GM23248 (cell line): ENCODE measurements around the gene SFTPB. TPM values are rescaled to one million over a fixed set of nuclear protein-coding genes. Genes with fewer than 3 reads are reported as not detected.

Experiments
- DNase-seq: peaks from one replicate; pipeline ENCODE4 v3.0.0-alpha.2; 2015
- H2AFZ ChIP-seq: fragments of 200-600 bp; sonication (generic); 2 replicates; pipeline ENCODE4 v1.6.1; 2016; ENCODE audit warnings: antibody characterized with exemption
- H3F3A ChIP-seq: fragments of 200-600 bp; sonication (generic); 2 replicates; pipeline ENCODE4 v1.6.1; 2016; ENCODE audit warnings: mild to moderate bottlenecking, antibody characterized with exemption, mixed run types; ENCODE audit not compliant: insufficient read depth
- H3K27ac ChIP-seq: fragments of 200-600 bp; sonication (generic); 2 replicates; pipeline ENCODE4 v1.5.1; 2016; ENCODE audit warnings: mild to moderate bottlenecking
- H3K27me3 ChIP-seq: fragments of 200-600 bp; sonication (generic); replicated peaks from 2 replicates; pipeline ENCODE4 v1.6.1; 2016; ENCODE audit warnings: mild to moderate bottlenecking; ENCODE audit not compliant: insufficient read depth
- H3K36me3 ChIP-seq: fragments of 200-600 bp; sonication (generic); 2 replicates; pipeline ENCODE4 v1.6.1; 2016; ENCODE audit warnings: low read depth, mild to moderate bottlenecking
- H3K4me1 ChIP-seq: fragments of 200-600 bp; sonication (generic); 2 replicates; pipeline ENCODE4 v1.6.1; 2016; ENCODE audit warnings: mild to moderate bottlenecking; ENCODE audit not compliant: insufficient read depth
- H3K4me2 ChIP-seq: fragments of 200-600 bp; sonication (generic); one replicate; pipeline ENCODE4 v1.6.1; 2016; ENCODE audit warnings: mild to moderate bottlenecking; ENCODE audit not compliant: unreplicated experiment
- H3K4me3 ChIP-seq: fragments of 200-600 bp; sonication (generic); 2 replicates; pipeline ENCODE4 v1.5.1; 2016; ENCODE audit warnings: mild to moderate bottlenecking
- H3K79me2 ChIP-seq: fragments of 200-600 bp; sonication (generic); 2 replicates; pipeline ENCODE4 v1.6.1; 2016; ENCODE audit warnings: mild to moderate bottlenecking; ENCODE audit not compliant: insufficient read depth
- H3K9ac ChIP-seq: fragments of 200-600 bp; sonication (generic); 2 replicates; pipeline ENCODE4 v1.6.1; 2016; ENCODE audit warnings: mild to moderate bottlenecking
- H3K9me2 ChIP-seq: fragments of 200-600 bp; sonication (generic); 2 replicates; pipeline ENCODE4 v1.6.1; 2016; ENCODE audit warnings: mixed run types, mild to moderate bottlenecking, moderate library complexity; ENCODE audit not compliant: insufficient read depth
- H3K9me3 ChIP-seq: fragments of 200-600 bp; sonication (generic); one replicate; pipeline ENCODE4 v1.6.1; 2017; ENCODE audit warnings: low read depth
- H4K20me1 ChIP-seq: fragments of 200-600 bp; sonication (generic); 2 replicates; pipeline ENCODE4 v1.6.0; 2016; ENCODE audit not compliant: insufficient read depth
- EZH2 ChIP-seq: fragments of 200-600 bp; sonication (generic); IDR thresholded peaks from 2 replicates; pipeline ENCODE4 v1.6.1; 2018; ENCODE audit warnings: antibody characterized with exemption, mild to moderate bottlenecking; ENCODE audit not compliant: insufficient read depth, poor library complexity, severe bottlenecking
- EZH2phosphoT487 ChIP-seq: fragments of 200-600 bp; sonication (generic); IDR thresholded peaks from 2 replicates; pipeline ENCODE4 v1.6.1; 2018; ENCODE audit warnings: antibody characterized with exemption, moderate library complexity, mild to moderate bottlenecking, low read depth; ENCODE audit not compliant: insufficient read depth
- WGBS, 2 experiments: methylation state at CpG; one replicate each; pipeline ENCODE4 v1.1.6; 2015 to 2017; ENCODE audit warnings: low lambda C conversion rate in 2 of 2, low coverage in 1 of 2; ENCODE audit errors: missing lambda C conversion rate in 2 of 2; 5-methylcytosine and 5-hydroxymethylcytosine counted together
- in situ Hi-C: fragments of 300-500 bp; cut with MboI; formaldehyde crosslinking; loops from 2 replicates; pipeline ENCODE4 v1.15.0; 2020
- polyA plus RNA-seq: library from polyadenylated mRNA; unstranded; fragments of >200 nt; fragmentation: Nextera tagmentation; extraction: Ambion mirVana; gene quantifications from 2 replicates; pipeline ENCODE4 v1.2.1, GENCODE V29; 2016
- total RNA-seq: library from RNA; depleted of rRNA; stranded (reverse); fragments of >200 nt; shearing (Covaris generic); gene quantifications from 2 replicates; pipeline ENCODE4 v1.2.3, GENCODE V29; 2014

SFTPB gene
- total and polyA plus RNA-seq, 2 experiments from 2014 or later: not detected

DNA sequence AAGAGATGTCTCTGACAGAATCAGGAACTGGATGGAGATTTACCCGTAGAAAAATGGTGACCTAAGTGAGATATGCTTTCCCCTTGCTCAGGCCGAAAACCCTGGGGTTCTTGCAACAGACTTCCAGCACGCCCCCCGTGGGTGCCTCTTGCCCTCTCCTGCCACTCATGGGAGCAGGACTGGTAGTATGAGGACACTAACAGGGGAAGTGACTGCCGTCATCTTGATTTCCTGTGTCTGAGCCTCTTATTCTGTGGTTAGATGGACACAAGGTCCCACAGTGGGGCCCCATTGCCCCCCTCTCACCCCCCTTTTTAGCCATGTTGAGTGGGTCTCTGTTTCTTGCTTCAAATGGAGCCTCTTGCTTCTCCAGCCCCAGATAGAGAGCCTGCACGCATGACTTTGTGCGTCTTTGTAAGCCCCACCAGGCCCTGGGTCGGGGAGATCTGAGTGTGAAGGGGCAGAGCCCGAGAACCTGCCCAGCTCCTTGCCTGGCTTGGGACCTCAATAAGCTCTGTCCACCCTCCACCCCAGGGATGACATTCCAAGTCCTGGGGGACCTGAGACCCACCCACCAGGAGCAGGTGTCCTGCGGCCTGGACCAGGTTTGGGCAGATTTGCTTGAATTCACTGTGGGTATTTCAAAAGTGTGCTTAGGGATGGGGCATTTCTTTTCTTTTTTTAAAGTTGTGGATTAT lies 38.7 kb upstream of the SFTPB start:
- Histone ChIP-seq H3K9ac (no peak overlapping the region), H2AFZ (no peak overlapping the region), H3K36me3 (no peaks in the 10 kb centered on the region), H3F3A (peaks cover 29% of the 10 kb centered on the region), H3K79me2 (no peaks in the 10 kb centered on the region), H3K9me2 (no peaks in the 10 kb centered on the region), H3K4me1 (peaks cover 25% of the 10 kb centered on the region), H3K27me3 (no peaks in the 10 kb centered on the region), H3K9me3 (no peaks in the 10 kb centered on the region), H3K4me2 (no peak overlapping the region), H4K20me1 (no peaks in the 10 kb centered on the region), H3K4me3 (no peak overlapping the region), H3K27ac (no peak overlapping the region)
- no peak for TF ChIP-seq EZH2
- no peak for TF ChIP-seq EZH2phosphoT487
- 79 to 81% methylated on average over 10 of the region's 10 CpGs for WGBS, 2 experiments
- in situ Hi-C loops: no loop called here
- DNase-seq: no peak

DNA sequence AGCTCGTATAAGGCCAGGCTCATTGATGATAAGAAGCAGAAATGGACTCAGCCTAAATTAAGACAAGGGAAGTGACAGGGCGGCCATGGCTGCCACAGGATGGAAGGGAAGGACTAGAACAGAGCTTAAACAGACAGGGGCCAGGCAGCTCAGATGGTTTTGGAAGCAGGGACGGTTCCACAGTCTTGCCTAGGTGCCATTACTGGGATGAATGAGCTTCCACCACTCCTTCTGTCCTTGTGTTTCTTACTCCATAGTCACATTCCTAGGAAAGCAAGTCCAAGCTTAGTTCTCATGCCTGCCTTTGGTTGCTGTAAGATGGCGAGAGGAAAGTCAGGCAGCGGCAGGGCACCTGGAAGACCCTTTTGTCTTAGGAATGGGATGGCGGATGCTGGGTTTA lies 38.1 kb upstream of the SFTPB start:
- H3K27ac ChIP-seq: peak overlapping the region; percentile 44
- H3F3A ChIP-seq: peaks cover 33% of the 10 kb centered on the region
- no peak overlapping the region for H3K4me3 ChIP-seq
- in situ Hi-C loops: no loop called here
- WGBS, 2 experiments: 78 to 82% methylated on average over 6 of the region's 6 CpGs
- TF ChIP-seq EZH2phosphoT487: no peak
- no peak for TF ChIP-seq EZH2
- H3K27me3 ChIP-seq: no peaks in the 10 kb centered on the region
- no peak overlapping the region for H3K4me2 ChIP-seq
- H3K9ac ChIP-seq: no peak overlapping the region
- no peaks in the 10 kb centered on the region for H3K9me2 ChIP-seq
- H3K9me3 ChIP-seq: no peaks in the 10 kb centered on the region
- H2AFZ ChIP-seq: no peak overlapping the region
- no peaks in the 10 kb centered on the region for H4K20me1 ChIP-seq
- no peaks in the 10 kb centered on the region for H3K36me3 ChIP-seq
- no peaks in the 10 kb centered on the region for H3K79me2 ChIP-seq
- no peak for DNase-seq
- peaks cover 31% of the 10 kb centered on the region for H3K4me1 ChIP-seq

DNA sequence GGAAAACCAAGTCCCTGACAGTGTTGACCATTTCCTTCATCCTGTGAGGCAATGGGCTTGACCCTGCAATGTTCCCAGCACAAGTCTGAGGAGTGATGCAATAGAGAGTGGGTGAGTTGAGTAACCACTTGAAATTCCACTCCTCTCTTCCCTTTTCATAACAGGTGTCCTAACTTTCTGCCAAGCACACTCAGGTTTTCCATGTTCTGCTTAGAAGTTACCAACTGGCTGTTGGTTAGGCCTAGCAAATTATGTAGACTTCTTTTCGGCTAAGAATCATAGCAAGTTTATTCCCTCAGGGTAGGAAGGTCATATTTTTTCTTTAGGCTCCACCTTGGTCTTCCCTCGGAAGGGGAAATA lies 37.7 kb upstream of the SFTPB start:
- Histone ChIP-seq H3F3A (peaks cover 37% of the 10 kb centered on the region), H3K36me3 (no peaks in the 10 kb centered on the region), H3K4me2 (no peak overlapping the region), H3K27ac (peak overlapping the region; percentile 44), H2AFZ (no peak overlapping the region), H3K27me3 (no peaks in the 10 kb centered on the region), H3K9ac (no peak overlapping the region), H3K4me1 (peaks cover 34% of the 10 kb centered on the region), H3K4me3 (no peak overlapping the region), H3K9me3 (no peaks in the 10 kb centered on the region), H3K9me2 (no peaks in the 10 kb centered on the region), H3K79me2 (no peaks in the 10 kb centered on the region), H4K20me1 (no peaks in the 10 kb centered on the region)
- in situ Hi-C loops: no loop called here
- TF ChIP-seq EZH2 (no peak), EZH2phosphoT487 (no peak)
- WGBS, 2 experiments: 70 to 77% methylated on average over 2 of the region's 2 CpGs
- DNase-seq: peak; percentile 94

DNA sequence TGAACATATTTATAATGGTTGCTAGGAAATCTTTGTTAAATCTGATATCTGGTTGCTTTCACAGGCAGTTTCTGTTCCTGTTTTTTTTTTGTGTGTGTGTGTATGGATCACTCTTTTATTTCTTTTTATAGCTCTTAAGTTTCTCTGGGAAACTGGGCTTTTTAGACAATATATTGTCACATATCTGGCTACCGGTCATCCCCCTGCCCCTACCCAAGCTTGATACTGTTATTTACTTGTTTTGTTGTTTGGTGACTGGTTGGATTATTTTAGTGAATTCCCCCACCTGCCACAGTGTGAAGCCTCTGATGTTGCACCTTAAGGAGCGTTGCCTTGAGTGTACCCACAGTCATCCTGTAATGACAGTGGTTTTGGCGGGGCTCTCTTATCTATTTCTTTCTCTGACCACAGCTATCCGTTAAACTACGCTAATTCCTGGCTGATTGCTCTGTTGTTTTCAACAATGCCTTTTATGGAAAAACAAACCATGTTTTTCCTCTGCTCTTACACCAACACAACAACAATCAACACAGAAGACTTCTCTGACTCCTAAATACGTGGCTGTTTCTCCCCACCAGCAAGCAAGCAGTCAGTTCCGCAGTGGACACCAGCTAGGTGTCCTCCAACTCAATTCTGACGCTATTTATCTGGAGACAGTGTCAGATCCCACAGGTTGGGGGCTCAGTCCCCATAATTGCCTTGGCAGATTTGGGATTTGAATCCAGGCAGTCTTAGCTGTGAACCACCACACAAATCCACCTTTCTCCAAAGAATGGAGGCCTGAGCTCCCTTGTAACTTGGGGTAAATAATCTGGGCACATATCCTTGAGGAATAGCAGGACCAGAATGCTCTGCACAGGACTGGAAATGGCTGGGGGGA lies 37.0 kb upstream of the SFTPB start:
- no peaks in the 10 kb centered on the region for H3K27me3 ChIP-seq

More for the DNA sequence above, 37.0 kb upstream of the SFTPB start:
- Histone ChIP-seq H3K4me2 (peak overlapping the region; percentile 19), H3K9ac (no peak overlapping the region), H3K27ac (peak overlapping the region; percentile 38), H4K20me1 (no peaks in the 10 kb centered on the region), H3K4me3 (no peak overlapping the region), H3K36me3 (no peaks in the 10 kb centered on the region), H3K9me3 (no peaks in the 10 kb centered on the region), H2AFZ (no peak overlapping the region), H3K79me2 (no peaks in the 10 kb centered on the region), H3K9me2 (no peaks in the 10 kb centered on the region), H3K4me1 (peaks cover 34% of the 10 kb centered on the region), H3F3A (peaks cover 40% of the 10 kb centered on the region)
- 92% methylated on average over 8 of the region's 8 CpGs for WGBS, 2 experiments
- no peak for TF ChIP-seq EZH2
- TF ChIP-seq EZH2phosphoT487: no peak
- DNase-seq: no peak
- in situ Hi-C loops: no loop called here
